ENCODE results near the gene NDUFA8. TPM values are rescaled to one million over a fixed set of nuclear protein-coding genes. Genes with fewer than 3 reads are reported as not detected.
A peak's percentile ranks its signal among the peaks of the same experiment; 100 is the strongest.

The NDUFA8 gene
- total RNA-seq, 4 donors from 2014 or later, result 16.3 to 34.4 (median 30.2) TPM

- H3K27me3 ChIP-seq, result no peaks in the 10 kb centered on the region
- no peaks in the 10 kb centered on the region for H3K36me3 ChIP-seq
- H3K27ac ChIP-seq, result no peak overlapping the region
- DNase-seq (ENCODE audit: low spot score in 2 of 2), result peak in 1 of 2 donors; percentile 76
- 28% methylated on average over 14 of the region's 14 CpGs for WGBS
- H3K4me1 ChIP-seq, result peaks cover 33% of the 10 kb centered on the region
- TF ChIP-seq POLR2A (IDR thresholded peaks at IDR 0.05) (no peak), EP300 (IDR thresholded peaks at IDR 0.05) (no peak), CTCF (IDR thresholded peaks at IDR 0.05) (peak in 1 of 2 donors; percentile 55), POLR2AphosphoS5 (IDR thresholded peaks at IDR 0.05) (no peak)
- H3K9me3 ChIP-seq, result no peaks in the 10 kb centered on the region
- no peak overlapping the region for H3K4me3 ChIP-seq
These were observed 64.4 kb downstream of the NDUFA8 start for GRCh38 chr9:122095010-122095767.

Other genes starting within 250 kb of the NDUFA8 start
- 10 to 100 TPM in 2 of 4 donors, 1 to 10 TPM in 2; 7.2 to 12.1 (median 9.9) TPM for gene TTLL11, start 66.5 kb downstream of the NDUFA8 start, total RNA-seq
- gene MORN5, start 129 bp upstream of the NDUFA8 start, total RNA-seq, result not detected
- 1 to 10 TPM; 1.4 to 7.3 (median 3.4) TPM for gene LHX6, start 69.2 kb upstream of the NDUFA8 start, total RNA-seq
- gene RBM18, start 105.1 kb upstream of the NDUFA8 start, total RNA-seq, result 10 to 100 TPM; 10.2 to 15.8 (median 11.9) TPM
- 10 to 100 TPM; 41.3 to 75.2 (median 44.2) TPM for gene MRRF, start 105.1 kb upstream of the NDUFA8 start, total RNA-seq
- 100 to 1,000 TPM in 1 of 4 donors, 10 to 100 TPM in 3; 64.3 to 124 (median 73.1) TPM for gene PTGS1, start 211.2 kb upstream of the NDUFA8 start, total RNA-seq